AG04450 (cell line): Measurements from ENCODE around the gene MIPOL1. TPM values are rescaled to one million over a fixed set of nuclear protein-coding genes. Genes with fewer than 3 reads are reported as not detected.

Experiments used
- CTCF ChIA-PET: fragments of 300-600, 350-600 bp; formaldehyde crosslinking; extraction: SDS; loops from one replicate; lab custom pipeline; 2022; ENCODE audit warnings: antibody characterized with exemption, inconsistent platforms; lab: Charles Lee
- POLR2A ChIA-PET: fragments of 350-600 bp; formaldehyde crosslinking; extraction: SDS; loops from one replicate; lab custom pipeline; 2021; ENCODE audit warnings: antibody characterized with exemption, inconsistent platforms; lab: Yijun Ruan, JAX
- DNase-seq: peaks from one replicate; pipeline ENCODE4 v3.0.0-alpha.2; 2011; ENCODE audit warnings: low read depth, low spot score
- H3K27ac ChIP-seq: one replicate; pipeline ENCODE4 v1.5.1; 2012; ENCODE audit warnings: low read depth, low read length, control low read depth
- H3K27me3 ChIP-seq: one replicate; pipeline ENCODE4 v1.6.0; 2012; ENCODE audit warnings: low read length; ENCODE audit not compliant: control insufficient read depth, insufficient read depth
- H3K4me3 ChIP-seq: 2 replicates; pipeline ENCODE4 v1.5.1; 2011; ENCODE audit warnings: mild to moderate bottlenecking, low read depth, low read length, control low read depth
- H3K9me3 ChIP-seq: 2 replicates; pipeline ENCODE4 v1.5.1; 2012; ENCODE audit warnings: low read length; ENCODE audit not compliant: control insufficient read depth, insufficient read depth
- polyA plus RNA-seq: library from polyadenylated mRNA; depleted of rRNA; stranded (reverse); fragments of >200 nt; gene quantifications from 2 replicates; pipeline ENCODE4 v1.2.3, GENCODE V29; 2011
- TF ChIP-seq, protein P1 (sequence below): IDR thresholded peaks from 2 replicates; pipeline ENCODE4 v1.5.1; 2011; ENCODE audit warnings: low read depth, low read length, control low read depth, inconsistent platforms

The MIPOL1 gene
- polyA plus RNA-seq, 1 experiment, result 7.0 TPM

DNA sequence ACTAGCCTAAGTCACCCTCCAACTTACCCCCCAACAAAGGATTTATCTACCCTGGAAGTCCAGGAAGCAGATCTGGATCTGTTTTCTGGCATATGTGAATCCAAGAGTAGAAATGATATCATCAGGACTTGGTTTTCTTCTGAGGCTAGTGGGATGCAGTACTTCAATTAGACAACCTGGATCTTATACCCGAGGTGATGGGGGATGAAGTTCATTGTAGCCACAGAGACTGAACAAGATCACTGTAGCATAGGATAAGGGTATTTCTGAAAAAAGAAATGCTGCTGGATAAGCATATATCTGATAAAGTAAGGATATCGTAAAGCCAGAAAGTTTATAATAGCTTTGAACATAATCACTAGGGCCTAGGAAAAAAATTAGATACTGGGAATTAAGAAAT is 222.9 kb downstream of the MIPOL1 start:
- POLR2A ChIA-PET, result no interaction called here
- DNase-seq, result no peak
- TF ChIP-seq, protein P1, sequence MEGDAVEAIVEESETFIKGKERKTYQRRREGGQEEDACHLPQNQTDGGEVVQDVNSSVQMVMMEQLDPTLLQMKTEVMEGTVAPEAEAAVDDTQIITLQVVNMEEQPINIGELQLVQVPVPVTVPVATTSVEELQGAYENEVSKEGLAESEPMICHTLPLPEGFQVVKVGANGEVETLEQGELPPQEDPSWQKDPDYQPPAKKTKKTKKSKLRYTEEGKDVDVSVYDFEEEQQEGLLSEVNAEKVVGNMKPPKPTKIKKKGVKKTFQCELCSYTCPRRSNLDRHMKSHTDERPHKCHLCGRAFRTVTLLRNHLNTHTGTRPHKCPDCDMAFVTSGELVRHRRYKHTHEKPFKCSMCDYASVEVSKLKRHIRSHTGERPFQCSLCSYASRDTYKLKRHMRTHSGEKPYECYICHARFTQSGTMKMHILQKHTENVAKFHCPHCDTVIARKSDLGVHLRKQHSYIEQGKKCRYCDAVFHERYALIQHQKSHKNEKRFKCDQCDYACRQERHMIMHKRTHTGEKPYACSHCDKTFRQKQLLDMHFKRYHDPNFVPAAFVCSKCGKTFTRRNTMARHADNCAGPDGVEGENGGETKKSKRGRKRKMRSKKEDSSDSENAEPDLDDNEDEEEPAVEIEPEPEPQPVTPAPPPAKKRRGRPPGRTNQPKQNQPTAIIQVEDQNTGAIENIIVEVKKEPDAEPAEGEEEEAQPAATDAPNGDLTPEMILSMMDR, result no peak

DNA sequence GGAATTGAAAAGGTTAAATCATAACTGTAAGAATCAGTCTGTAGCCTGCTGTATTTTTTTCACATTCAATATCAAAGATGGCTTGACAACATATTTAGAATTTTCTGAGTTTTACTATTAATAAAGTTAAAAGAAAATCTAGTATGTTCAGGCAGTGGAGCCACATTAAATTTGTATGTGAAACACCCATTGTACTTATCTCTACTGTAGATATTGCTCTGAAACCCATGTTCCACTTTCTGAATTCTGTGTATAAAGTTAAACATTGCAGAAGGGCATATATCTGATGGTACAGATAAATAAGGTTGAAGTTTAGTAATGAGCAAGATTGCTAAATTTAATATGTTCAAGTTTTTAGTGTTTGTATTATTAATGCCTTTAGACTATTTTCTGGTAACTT is 224.6 kb downstream of the MIPOL1 start:
- POLR2A ChIA-PET, result no interaction called here
- H3K4me3 ChIP-seq, result no peak overlapping the region
- H3K27ac ChIP-seq, result no peak overlapping the region
- CTCF ChIA-PET, result no interaction called here
- no peaks in the 10 kb centered on the region for H3K27me3 ChIP-seq
- TF ChIP-seq, protein P1, result no peak
- no peaks in the 10 kb centered on the region for H3K9me3 ChIP-seq
- DNase-seq, result no peak

More for the DNA sequence above, 222.9 kb downstream of the MIPOL1 start:
- Histone ChIP-seq H3K27me3 (no peaks in the 10 kb centered on the region), H3K4me3 (no peak overlapping the region), H3K9me3 (no peaks in the 10 kb centered on the region), H3K27ac (no peak overlapping the region)
- CTCF ChIA-PET, result no interaction called here

DNA sequence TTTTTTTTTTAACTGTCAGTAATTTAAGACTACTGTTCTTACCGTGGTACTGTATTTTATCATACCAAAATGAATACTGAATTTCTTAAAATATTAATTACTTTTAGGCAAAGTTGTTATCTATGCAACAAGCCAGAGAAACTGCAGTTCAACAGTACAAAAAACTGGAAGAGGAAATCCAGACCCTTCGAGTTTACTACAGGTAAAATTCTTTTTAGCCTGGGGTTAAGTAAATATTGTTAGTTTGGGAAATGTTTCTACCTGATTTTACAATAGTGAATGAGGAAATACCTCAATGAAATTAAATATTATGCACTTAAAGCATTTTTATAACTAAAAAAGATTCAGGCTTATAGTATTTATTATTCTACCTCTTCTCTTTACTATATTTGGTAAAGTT is 225.0 kb downstream of the MIPOL1 start:
- CTCF ChIA-PET, result no interaction called here
- Histone ChIP-seq H3K4me3 (no peak overlapping the region), H3K27ac (no peak overlapping the region), H3K27me3 (no peaks in the 10 kb centered on the region), H3K9me3 (no peaks in the 10 kb centered on the region)
- TF ChIP-seq, protein P1, result no peak
- DNase-seq, result no peak
- POLR2A ChIA-PET, result no interaction called here

DNA sequence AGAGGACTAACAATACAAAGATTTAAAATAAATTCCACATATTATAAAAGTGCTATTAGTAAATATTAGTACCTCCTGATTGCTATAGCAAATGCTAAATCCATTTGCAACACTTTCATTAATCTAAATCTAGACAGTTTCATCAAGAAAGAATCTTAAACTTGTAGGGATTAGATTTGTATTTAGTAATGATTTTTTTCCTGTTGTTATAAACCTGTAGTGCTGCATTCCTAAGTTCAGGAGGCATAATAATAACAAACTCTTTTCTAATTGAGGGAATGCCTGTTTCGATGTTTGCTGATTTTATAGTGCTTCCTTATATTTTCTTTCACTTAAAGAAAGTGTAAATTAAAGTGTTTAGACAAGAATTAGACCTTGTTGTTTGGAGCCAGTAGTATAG is 231.2 kb downstream of the MIPOL1 start:
- no peak overlapping the region for H3K4me3 ChIP-seq
- no peak for DNase-seq
- H3K9me3 ChIP-seq, result no peaks in the 10 kb centered on the region
- TF ChIP-seq, protein P1, result no peak
- POLR2A ChIA-PET, result no interaction called here
- CTCF ChIA-PET, result interaction anchor here (0.6 kb wide), 1 partner anchor 165 kb away, joined by 5 read pairs; no protein-coding TSS in a partner anchor
- no peak overlapping the region for H3K27ac ChIP-seq
- H3K27me3 ChIP-seq, result no peaks in the 10 kb centered on the region

DNA sequence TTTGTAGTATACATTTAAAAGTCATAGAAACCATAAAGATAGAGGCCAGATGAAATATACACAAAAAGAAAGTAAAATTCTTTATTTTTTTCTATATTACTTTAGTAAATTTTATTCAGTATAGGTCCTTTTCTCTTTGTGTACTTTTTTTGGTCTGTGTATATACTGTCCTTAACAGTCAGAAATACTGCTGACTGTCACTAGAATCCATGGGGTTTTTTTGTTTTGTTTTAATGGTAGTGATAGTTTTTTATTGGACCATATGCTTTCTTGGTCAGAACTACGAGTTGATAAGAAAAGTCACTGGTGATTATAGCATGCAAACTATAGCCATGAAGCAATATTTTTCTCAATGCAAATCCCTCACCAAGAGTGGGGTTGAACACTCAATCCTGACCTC is 231.9 kb downstream of the MIPOL1 start:
- DNase-seq, result no peak
- Histone ChIP-seq H3K4me3 (no peak overlapping the region), H3K27ac (no peak overlapping the region), H3K27me3 (no peaks in the 10 kb centered on the region), H3K9me3 (no peaks in the 10 kb centered on the region)
- ChIA-PET CTCF (interaction anchor here (0.7 kb wide), 1 partner anchor 107 kb away, joined by 5 read pairs; no protein-coding TSS in a partner anchor), POLR2A (no interaction called here)
- TF ChIP-seq, protein P1, result no peak
